Tibial artery (tissue), 4 donors: ENCODE measurements around the gene YBX1.

ENCODE experiments used
- DNase-seq, 2 donors: peaks; one replicate each; pipeline ENCODE4 v3.0.0-alpha.2; 2019
- H3K27ac ChIP-seq, 2 donors: fragments of 200-600 bp; sonication (generic) in 1 of 2; 1 replicate in 1 of 2; 2 replicates in 1 of 2; pipeline ENCODE4 v1.5.1; 2018 to 2019; ENCODE audit warnings: mild to moderate bottlenecking in 1 of 2
- H3K27me3 ChIP-seq, 2 donors: fragments of 200-600 bp; sonication (generic) in 1 of 2; one replicate each; pipeline versions ENCODE4 v1.5.1 to v1.6.0; 2016 to 2019
- H3K36me3 ChIP-seq, 3 donors: fragments of 200-600 bp; sonication (generic) in 2 of 3; one replicate each; pipeline ENCODE4 v1.5.1; 2016 to 2019; ENCODE audit warnings: mild to moderate bottlenecking in 2 of 3
- H3K4me1 ChIP-seq, 4 donors: fragments of 200-600 bp; sonication (generic) in 2 of 4; 1 replicate in 3 of 4; 2 replicates in 1 of 4; pipeline ENCODE4 v1.5.1; 2016 to 2019
- H3K4me3 ChIP-seq, 2 donors: fragments of 200-600 bp; sonication (generic) in 1 of 2; 1 replicate in 1 of 2; 2 replicates in 1 of 2; pipeline ENCODE4 v1.5.1; 2018 to 2019; ENCODE audit warnings: mild to moderate bottlenecking in 2 of 2
- H3K9me3 ChIP-seq, 3 donors: fragments of 200-600 bp; sonication (generic) in 1 of 3; one replicate each; pipeline ENCODE4 v1.5.1; 2016 to 2019
- intact Hi-C: fragments of 100-400 bp; cut with DNase I; formaldehyde crosslinking; loops from one replicate; pipeline ENCODE4 v1.15.0; 2023; ENCODE audit warnings: low total_unique reads
- TF ChIP-seq, protein P1 (sequence below), 2 experiments: fragments of 200-600 bp in 1 of 2; fragments of 450-650 bp in 1 of 2; IDR thresholded peaks; one replicate each; pipeline ENCODE4 v1.5.1; 2017 to 2019; ENCODE audit warnings: antibody characterized with exemption in 2 of 2, mild to moderate bottlenecking in 1 of 2, moderate library complexity in 1 of 2

YBX1 gene

DNA sequence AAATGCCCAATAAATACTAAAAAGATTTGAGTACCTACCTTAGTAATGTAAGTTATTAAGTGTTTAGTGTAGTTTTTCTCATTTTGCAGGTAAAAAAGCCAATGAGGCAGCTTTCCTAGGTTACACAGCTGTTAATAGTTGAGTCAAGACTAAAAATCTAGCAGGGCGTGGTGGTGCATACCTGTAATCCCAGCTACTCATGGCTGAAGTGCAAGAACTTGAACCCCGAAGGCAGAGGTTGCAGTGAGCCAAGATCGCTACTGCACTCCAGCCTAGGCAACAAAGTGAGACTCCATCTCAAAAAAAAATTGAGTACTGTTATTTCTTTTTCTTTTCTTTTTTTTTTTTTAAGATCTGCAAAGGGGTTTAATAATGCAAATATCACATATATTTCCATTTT, 7.7 kb downstream of the YBX1 start:
- DNase-seq, result no peak
- Histone ChIP-seq H3K27ac (no peak overlapping the region), H3K4me3 (no peak overlapping the region), H3K36me3 (no peaks in the 10 kb centered on the region), H3K9me3 (no peaks in the 10 kb centered on the region), H3K4me1 (peaks cover 0 to 87% (median 29%) of the 10 kb centered on the region in 4 donors), H3K27me3 (no peaks in the 10 kb centered on the region)
- intact Hi-C loops, result loop anchor here (10.0 kb wide), 1 partner anchor 155 kb away; the partner anchor contains the start of gene ZNF691
- TF ChIP-seq, protein P1, sequence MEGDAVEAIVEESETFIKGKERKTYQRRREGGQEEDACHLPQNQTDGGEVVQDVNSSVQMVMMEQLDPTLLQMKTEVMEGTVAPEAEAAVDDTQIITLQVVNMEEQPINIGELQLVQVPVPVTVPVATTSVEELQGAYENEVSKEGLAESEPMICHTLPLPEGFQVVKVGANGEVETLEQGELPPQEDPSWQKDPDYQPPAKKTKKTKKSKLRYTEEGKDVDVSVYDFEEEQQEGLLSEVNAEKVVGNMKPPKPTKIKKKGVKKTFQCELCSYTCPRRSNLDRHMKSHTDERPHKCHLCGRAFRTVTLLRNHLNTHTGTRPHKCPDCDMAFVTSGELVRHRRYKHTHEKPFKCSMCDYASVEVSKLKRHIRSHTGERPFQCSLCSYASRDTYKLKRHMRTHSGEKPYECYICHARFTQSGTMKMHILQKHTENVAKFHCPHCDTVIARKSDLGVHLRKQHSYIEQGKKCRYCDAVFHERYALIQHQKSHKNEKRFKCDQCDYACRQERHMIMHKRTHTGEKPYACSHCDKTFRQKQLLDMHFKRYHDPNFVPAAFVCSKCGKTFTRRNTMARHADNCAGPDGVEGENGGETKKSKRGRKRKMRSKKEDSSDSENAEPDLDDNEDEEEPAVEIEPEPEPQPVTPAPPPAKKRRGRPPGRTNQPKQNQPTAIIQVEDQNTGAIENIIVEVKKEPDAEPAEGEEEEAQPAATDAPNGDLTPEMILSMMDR (IDR thresholded peaks at IDR 0.05), result no peak

DNA sequence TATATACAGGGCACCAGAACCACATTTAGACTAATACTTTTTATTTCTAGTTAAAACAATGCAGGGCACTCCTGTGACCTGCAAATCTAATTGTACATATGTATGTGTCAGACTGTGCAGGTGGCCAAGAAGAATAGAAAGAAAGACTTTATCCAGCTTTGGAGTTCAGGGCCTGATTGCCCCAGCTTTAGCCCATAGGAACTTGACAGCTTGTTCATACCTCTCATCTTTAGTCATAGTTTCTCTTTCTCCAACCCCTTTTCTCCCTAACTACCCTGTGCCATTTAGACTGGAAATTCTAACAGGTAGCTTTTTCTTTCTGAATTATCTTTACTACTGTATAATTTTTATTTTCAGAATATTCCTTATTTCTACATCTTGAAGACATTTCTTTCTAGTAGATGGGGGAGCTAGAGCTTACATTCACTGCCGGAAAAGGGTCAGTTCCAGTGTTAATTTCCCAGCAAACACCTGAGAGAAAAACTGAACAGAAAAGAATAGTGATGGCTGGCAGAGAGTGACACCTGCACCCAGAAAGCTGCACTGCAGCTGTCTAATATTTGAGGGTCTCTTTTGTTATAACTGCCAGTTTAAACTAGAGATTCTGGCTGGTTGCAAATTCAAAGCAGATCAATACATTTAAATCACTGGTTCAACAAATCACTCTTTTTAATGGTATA, 8.4 kb downstream of the YBX1 start:
- H3K27ac ChIP-seq, result no peak overlapping the region

DNA sequence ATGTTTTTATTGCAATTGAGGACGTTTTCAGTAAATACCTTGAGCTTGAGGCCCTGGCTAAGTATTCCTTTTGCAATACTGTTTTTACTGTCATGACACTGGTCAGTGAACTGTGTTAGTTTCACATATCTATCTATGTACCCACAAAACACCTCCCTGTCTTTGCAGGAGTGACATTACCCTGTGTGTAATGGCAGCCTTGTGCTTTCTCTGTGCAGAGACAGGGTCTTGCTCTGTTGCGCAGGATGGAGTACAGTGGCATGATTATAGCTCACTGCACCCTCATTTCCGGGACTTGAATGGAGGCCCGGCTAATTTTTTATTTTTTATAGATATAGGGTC, 8.9 kb downstream of the YBX1 start:
- H3K27ac ChIP-seq, result no peak overlapping the region
- peaks cover 0 to 75% (median 20%) of the 10 kb centered on the region in 4 donors for H3K4me1 ChIP-seq
- H3K4me3 ChIP-seq, result no peak overlapping the region
- DNase-seq, result no peak
- peaks cover 0 to 7% (median 4%) of the 10 kb centered on the region in 3 donors for H3K36me3 ChIP-seq
- intact Hi-C loops, result no loop called here
- TF ChIP-seq, protein P1 (IDR thresholded peaks at IDR 0.05), result no peak
- H3K27me3 ChIP-seq, result no peaks in the 10 kb centered on the region
- H3K9me3 ChIP-seq, result no peaks in the 10 kb centered on the region

More for the DNA sequence above, 8.4 kb downstream of the YBX1 start:
- Histone ChIP-seq H3K4me3 (no peak overlapping the region), H3K9me3 (no peaks in the 10 kb centered on the region), H3K4me1 (peaks cover 0 to 80% (median 22%) of the 10 kb centered on the region in 4 donors), H3K36me3 (peaks cover 0 to 3% (median 1%) of the 10 kb centered on the region in 3 donors), H3K27me3 (no peaks in the 10 kb centered on the region)
- TF ChIP-seq, protein P1 (IDR thresholded peaks at IDR 0.05), result no peak
- no peak for DNase-seq
- intact Hi-C loops, result no loop called here

DNA sequence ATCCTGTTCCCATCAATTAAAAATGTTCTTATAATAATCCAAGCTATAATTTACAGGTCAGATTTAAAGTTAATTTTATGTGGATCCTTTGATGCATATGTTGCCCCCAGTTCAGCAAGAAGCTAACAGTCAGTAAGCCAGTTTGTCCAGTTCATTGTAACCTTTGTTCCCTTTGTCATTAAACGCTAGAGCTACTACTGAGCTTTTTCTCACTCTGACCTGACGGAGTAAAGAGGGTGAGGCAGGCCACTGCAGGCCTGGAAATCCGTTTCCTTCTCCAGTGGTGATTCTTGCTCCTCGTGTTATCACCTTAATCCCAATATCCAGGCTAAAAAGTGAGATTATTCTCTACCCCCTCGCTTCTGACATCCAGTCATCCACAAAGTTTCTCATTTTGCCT, 10.2 kb downstream of the YBX1 start:
- H3K36me3 ChIP-seq, result peaks cover 13 to 20% (median 16%) of the 10 kb centered on the region in 3 donors
- intact Hi-C loops, result no loop called here
- no peak overlapping the region for H3K27ac ChIP-seq
- TF ChIP-seq, protein P1 (IDR thresholded peaks at IDR 0.05), result no peak
- no peak overlapping the region for H3K4me3 ChIP-seq
- no peaks in the 10 kb centered on the region for H3K27me3 ChIP-seq
- no peaks in the 10 kb centered on the region for H3K9me3 ChIP-seq
- no peak for DNase-seq
- H3K4me1 ChIP-seq, result peaks cover 0 to 61% (median 12%) of the 10 kb centered on the region in 4 donors

DNA sequence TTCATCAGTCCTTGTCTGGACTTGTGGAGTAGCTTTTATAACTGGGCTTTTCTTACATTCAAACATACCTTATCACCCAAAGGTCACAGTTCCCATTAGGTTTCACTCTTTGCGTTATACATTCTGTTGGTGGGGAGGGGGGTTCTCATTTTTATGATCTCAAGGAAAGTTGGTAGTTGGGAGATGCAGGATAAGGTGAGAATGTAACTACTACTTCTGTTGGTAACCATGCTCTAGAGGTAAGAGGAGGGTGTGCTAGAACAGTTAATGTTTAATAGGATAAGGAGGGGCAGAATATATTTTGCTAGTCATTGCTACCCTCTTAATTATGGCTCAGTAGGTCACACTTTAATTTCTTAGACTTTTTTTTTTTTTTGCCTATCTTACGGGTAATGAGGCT, 10.7 kb downstream of the YBX1 start:
- Histone ChIP-seq H3K27ac (no peak overlapping the region), H3K4me3 (no peak overlapping the region), H3K9me3 (no peaks in the 10 kb centered on the region), H3K4me1 (peaks cover 0 to 57% (median 12%) of the 10 kb centered on the region in 4 donors), H3K27me3 (no peaks in the 10 kb centered on the region), H3K36me3 (peaks cover 18 to 24% (median 21%) of the 10 kb centered on the region in 3 donors)
- TF ChIP-seq, protein P1 (IDR thresholded peaks at IDR 0.05), result no peak
- intact Hi-C loops, result no loop called here
- no peak for DNase-seq
